Loucy (cell line): ENCODE measurements around the gene SUOX.

ENCODE experiments used
- H2AFZ ChIP-seq: fragments of 200-600 bp; sonication (generic); 2 replicates; pipeline ENCODE4 v1.6.0; 2016; ENCODE audit warnings: antibody characterized with exemption, mild to moderate bottlenecking, low read length, moderate library complexity
- H3F3A ChIP-seq: fragments of 200-600 bp; 2 replicates; pipeline ENCODE4 v1.6.0; 2016; ENCODE audit warnings: antibody characterized with exemption, low read depth, mild to moderate bottlenecking
- H3K27me3 ChIP-seq: fragments of 200-600 bp; sonication (generic); 2 replicates; pipeline ENCODE4 v1.6.1; 2014; ENCODE audit warnings: low read length, mild to moderate bottlenecking; ENCODE audit not compliant: insufficient read depth, poor library complexity, severe bottlenecking
- H3K36me3 ChIP-seq: fragments of 200-600 bp; sonication (generic); 2 replicates; pipeline ENCODE4 v1.6.1; 2016; ENCODE audit warnings: low read length; ENCODE audit not compliant: insufficient read depth
- H3K4me1 ChIP-seq: fragments of 200-600 bp; sonication (generic); 2 replicates; pipeline ENCODE4 v1.5.1; 2014; ENCODE audit warnings: low read length, mild to moderate bottlenecking; ENCODE audit not compliant: insufficient read depth, poor library complexity, severe bottlenecking
- H3K4me2 ChIP-seq: fragments of 200-600 bp; sonication (generic); 2 replicates; pipeline ENCODE4 v1.6.0; 2014; ENCODE audit warnings: antibody characterized with exemption, low read length, low read depth, mild to moderate bottlenecking; ENCODE audit not compliant: poor library complexity, severe bottlenecking
- H3K4me3 ChIP-seq: fragments of 200-600 bp; sonication (generic); 2 replicates; pipeline ENCODE4 v1.5.1; 2014; ENCODE audit warnings: low read length, mild to moderate bottlenecking, mixed read lengths; ENCODE audit not compliant: poor library complexity, severe bottlenecking
- H3K79me2 ChIP-seq: fragments of 200-600 bp; sonication (generic); 2 replicates; pipeline ENCODE4 v1.6.1; 2014; ENCODE audit warnings: low read length; ENCODE audit not compliant: insufficient read depth
- H3K9ac ChIP-seq: fragments of 200-600 bp; sonication (generic); 2 replicates; pipeline ENCODE4 v1.6.0; 2014; ENCODE audit warnings: mild to moderate bottlenecking, low read depth, low read length, moderate library complexity; ENCODE audit not compliant: poor library complexity, severe bottlenecking
- H3K9me2 ChIP-seq: fragments of 200-600 bp; sonication (generic); replicated peaks from 2 replicates; pipeline ENCODE4 v1.6.1; 2016; ENCODE audit warnings: low read depth, low read length, mixed read lengths
- H3K9me3 ChIP-seq: fragments of 200-600 bp; sonication (generic); 2 replicates; pipeline ENCODE4 v1.6.1; 2014; ENCODE audit warnings: mild to moderate bottlenecking, antibody characterized with exemption, low read length, low read depth; ENCODE audit not compliant: insufficient read depth
- H4K20me1 ChIP-seq: fragments of 200-600 bp; sonication (generic); 2 replicates; pipeline ENCODE4 v1.6.0; 2014; ENCODE audit warnings: antibody characterized with exemption, low read length, mild to moderate bottlenecking; ENCODE audit not compliant: insufficient read depth, poor library complexity, severe bottlenecking
- CTCF ChIP-seq: fragments of 200-600 bp; sonication (generic); conservative IDR thresholded peaks from 2 replicates; pipeline ENCODE4 v1.5.1; 2014; ENCODE audit warnings: mild to moderate bottlenecking, antibody characterized with exemption, low read length
- EZH2phosphoT487 ChIP-seq: fragments of 200-600 bp; IDR thresholded peaks from 2 replicates; pipeline ENCODE4 v1.6.1; 2018; ENCODE audit warnings: antibody characterized with exemption, mild to moderate bottlenecking, moderate library complexity, borderline replicate concordance

Gene SUOX

GRCh38 chr12:55996715-55997534, at the start of gene SUOX:
TSS of gene SUOX (plus strand) at chr12:55997276. CDS start at chr12:56002222, 4,946 bp downstream.
- H2AFZ ChIP-seq: no peak within 1 kb of the TSS

DNA sequence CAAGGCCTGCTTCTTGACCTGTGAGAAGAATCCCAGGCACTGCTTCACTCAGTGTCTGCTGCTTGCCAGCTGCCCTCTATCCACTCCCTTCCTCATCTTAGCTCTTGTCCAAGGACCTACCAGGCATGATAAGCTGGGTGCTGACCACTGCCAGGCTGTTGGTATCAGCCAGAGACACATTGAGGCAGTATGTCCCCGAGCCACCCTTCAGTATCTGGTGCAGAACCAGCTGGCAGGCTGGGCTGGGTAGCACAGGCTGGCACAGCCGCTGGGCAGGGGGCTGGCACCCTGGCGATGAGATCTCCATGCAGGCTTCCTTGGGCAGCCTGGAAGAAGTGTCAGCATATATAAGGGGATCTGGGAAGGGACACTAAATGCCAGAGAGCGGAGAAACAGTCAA, 41.7 kb upstream of the SUOX start:
- no peak overlapping the region for H2AFZ ChIP-seq
- H4K20me1 ChIP-seq: no peaks in the 10 kb centered on the region
- H3K27me3 ChIP-seq: no peaks in the 10 kb centered on the region
- H3K9ac ChIP-seq: no peak overlapping the region
- no peaks in the 10 kb centered on the region for H3F3A ChIP-seq
- H3K9me2 ChIP-seq: no peaks in the 10 kb centered on the region
- H3K4me3 ChIP-seq: no peak overlapping the region
- no peaks in the 10 kb centered on the region for H3K79me2 ChIP-seq
- TF ChIP-seq EZH2phosphoT487: no peak
- no peak for TF ChIP-seq CTCF
- H3K9me3 ChIP-seq: no peaks in the 10 kb centered on the region
- H3K4me1 ChIP-seq: no peaks in the 10 kb centered on the region
- no peak overlapping the region for H3K4me2 ChIP-seq
- H3K36me3 ChIP-seq: peaks cover 28% of the 10 kb centered on the region; the same call in 1 of the 2 replicates

More at GRCh38 chr12:55996715-55997534, at the start of gene SUOX:
- no peak within 1 kb of the TSS for H3K9ac ChIP-seq
- TF ChIP-seq CTCF (no peak), EZH2phosphoT487 (no peak)
- H3K79me2 ChIP-seq: no peaks in the 10 kb centered on the region
- H4K20me1 ChIP-seq: no peaks in the 10 kb centered on the region
- H3K4me1 ChIP-seq: no peaks in the 10 kb centered on the region
- H3K9me3 ChIP-seq: no peaks in the 10 kb centered on the region
- no peaks in the 10 kb centered on the region for H3F3A ChIP-seq
- no peaks in the 10 kb centered on the region for H3K9me2 ChIP-seq
- H3K36me3 ChIP-seq: peaks cover 11% of the 10 kb centered on the region; the same call in 1 of the 2 replicates
- no peak within 1 kb of the TSS for H3K4me2 ChIP-seq
- H3K27me3 ChIP-seq: no peaks in the 10 kb centered on the region
- no peak within 1 kb of the TSS for H3K4me3 ChIP-seq

DNA sequence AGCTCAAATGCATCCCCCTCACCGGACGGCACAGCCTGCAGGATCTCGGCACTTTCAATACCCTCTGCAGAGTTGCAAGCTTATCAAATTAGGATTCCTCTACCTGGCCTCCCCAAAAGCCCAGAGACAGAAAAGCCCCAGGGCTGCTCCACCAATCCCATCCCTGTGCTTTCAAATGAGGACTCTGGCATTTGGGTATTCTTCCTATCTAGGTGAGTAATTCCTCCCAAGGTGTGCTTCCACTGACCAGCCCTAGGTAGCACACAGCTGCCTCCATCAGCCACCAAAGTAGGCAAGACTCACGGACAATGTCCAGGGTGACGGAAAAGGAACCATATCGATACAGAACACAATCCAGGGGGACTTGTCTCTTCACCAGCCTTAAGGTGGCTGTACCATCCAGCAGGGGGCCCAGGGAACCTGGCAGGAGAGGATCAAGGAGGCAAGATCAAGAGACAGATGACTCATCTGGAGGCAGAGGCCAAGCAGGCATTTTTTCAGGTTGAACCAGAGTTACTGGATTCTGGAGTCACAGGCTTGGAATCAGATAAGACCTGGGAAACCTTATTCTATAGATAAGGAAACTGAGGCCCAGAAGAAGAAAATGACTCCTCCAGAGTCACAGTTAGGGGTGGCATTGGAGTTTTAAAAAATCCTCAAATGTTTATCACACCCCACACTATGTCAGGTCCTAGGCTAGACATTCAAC, 41.1 kb upstream of the SUOX start:
- no peaks in the 10 kb centered on the region for H3K9me3 ChIP-seq
- no peaks in the 10 kb centered on the region for H3K9me2 ChIP-seq
- no peaks in the 10 kb centered on the region for H3K4me1 ChIP-seq
- no peaks in the 10 kb centered on the region for H4K20me1 ChIP-seq
- H3K4me2 ChIP-seq: no peak overlapping the region
- no peak overlapping the region for H2AFZ ChIP-seq
- TF ChIP-seq EZH2phosphoT487 (no peak), CTCF (peak; percentile 66)
- H3K4me3 ChIP-seq: no peak overlapping the region
- H3K27me3 ChIP-seq: no peaks in the 10 kb centered on the region
- no peaks in the 10 kb centered on the region for H3K79me2 ChIP-seq
- H3F3A ChIP-seq: no peaks in the 10 kb centered on the region
- peaks cover 28% of the 10 kb centered on the region; the same call in 1 of the 2 replicates for H3K36me3 ChIP-seq
- H3K9ac ChIP-seq: no peak overlapping the region
